ENCODE results near the gene B4GAT1.
"Not testable (repeated sequence)": the region's sequence is repeated elsewhere in the genome, so short reads cannot be mapped to it uniquely, and the experiment has no call there.

Gene B4GAT1

DNA sequence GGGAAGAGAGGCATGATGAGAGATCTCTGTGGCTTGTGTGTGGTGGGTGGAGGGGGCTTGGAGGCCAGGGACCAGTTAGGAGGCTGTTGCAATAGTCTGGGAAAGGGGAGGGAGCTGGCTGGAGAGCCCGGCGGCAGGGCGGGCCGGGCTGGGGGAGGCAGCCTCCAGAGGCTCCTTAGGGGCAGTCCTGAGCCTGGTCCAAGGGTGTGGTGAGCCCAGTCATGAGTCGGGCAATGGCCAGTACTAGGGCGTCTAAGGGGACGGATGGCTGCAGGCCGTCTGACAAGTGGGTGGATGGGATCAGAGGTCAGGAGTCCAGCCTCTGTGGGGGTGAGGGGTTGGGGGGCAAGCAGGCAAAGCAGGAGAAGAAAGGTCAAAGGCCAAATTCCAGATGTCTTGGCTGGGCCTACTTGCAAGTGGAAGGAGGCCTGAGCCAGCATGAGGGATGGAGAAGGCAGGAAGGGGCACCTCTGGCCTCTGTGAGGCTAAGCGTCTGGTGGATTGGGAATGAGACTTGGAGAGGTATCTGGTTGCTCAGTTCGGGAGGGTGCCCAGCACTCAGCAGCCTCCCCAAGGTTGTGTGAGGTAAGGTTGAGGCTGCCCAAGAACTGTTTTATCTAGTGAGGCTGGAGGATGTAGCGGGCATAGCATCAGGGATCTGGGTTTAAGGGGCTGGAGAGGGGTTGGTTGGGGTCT lies 24.5 kb downstream of the B4GAT1 start:
- no peak for DNase-seq (ENCODE audit: low read depth, low spot score)

DNA sequence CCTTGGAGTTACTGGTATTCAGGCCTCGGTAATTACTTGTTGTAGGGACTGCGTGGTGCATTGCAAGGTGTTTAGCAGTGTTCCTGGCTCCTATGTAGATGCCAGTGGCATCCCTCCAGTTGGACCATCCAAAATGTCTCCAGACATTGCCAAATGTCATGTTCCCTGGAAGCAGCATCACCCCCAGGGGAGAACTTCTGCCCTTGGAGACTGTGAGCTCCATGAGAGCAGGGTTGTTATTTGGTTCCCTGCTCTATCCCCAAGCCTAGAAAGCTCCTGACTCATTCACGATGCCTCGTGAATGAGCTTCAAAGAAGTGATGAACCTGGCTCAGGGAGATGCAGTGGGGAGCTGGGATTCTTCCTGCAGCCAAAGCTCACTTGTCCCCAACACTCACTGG lies 25.8 kb downstream of the B4GAT1 start:
- DNase-seq (ENCODE audit: low read depth, low spot score) = no peak

DNA sequence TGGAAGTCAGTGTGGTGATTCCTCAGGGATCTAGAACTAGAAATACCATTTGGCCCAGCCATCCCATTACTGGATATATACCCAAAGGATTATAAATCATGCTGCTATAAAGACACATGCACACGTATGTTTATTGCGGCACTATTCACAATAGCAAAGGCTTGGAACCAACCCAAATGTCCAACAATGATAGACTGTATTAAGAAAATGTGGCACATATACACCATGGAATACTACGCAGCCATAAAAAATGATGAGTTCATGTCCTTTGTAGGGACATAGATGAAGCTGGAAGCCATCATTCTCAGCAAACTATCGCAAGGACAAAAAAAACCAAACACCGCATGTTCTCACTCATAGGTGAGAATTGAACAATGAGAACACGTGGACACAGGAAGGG lies 26.7 kb downstream of the B4GAT1 start:
- not testable (repeated sequence) for DNase-seq (ENCODE audit: low read depth, low spot score)

DNA sequence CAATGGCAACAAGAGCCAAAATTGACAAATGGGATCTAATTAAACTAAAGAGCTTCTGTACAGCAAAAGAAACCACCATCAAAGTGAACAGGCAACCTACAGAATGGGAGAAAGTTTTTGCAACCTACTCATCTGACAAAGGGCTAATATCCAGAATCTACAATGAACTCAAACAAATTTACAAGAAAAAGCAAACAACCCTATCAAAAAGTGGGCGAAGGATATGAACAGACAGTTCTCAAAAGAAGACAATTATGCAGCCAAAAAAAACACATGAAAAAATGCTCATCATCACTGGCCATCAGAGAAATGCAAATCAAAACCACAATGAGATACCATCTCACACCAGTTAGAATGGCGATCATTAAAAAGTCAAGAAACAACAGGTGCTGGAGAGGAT lies 27.1 kb downstream of the B4GAT1 start:
- DNase-seq (ENCODE audit: low read depth, low spot score) = not testable (repeated sequence)

DNA sequence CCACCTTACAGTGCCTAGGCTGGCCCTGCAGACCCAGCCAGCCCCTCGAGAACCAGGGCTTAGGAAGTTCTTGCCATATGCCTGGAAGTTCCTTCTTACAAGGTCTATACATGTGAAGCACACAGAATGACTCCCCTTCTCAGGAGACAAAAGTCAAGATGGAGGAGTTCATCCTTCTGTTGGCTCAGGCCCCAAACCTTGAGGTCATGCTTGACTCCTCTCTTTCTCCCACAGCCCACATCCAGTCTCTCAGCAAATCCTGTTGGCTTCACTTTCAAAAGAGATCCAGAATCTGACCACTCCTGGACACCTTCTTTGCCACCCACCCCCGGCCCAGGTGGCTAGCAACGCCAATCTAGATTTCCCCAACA lies 28.8 kb downstream of the B4GAT1 start:
- no peak for DNase-seq (ENCODE audit: low read depth, low spot score)

DNA sequence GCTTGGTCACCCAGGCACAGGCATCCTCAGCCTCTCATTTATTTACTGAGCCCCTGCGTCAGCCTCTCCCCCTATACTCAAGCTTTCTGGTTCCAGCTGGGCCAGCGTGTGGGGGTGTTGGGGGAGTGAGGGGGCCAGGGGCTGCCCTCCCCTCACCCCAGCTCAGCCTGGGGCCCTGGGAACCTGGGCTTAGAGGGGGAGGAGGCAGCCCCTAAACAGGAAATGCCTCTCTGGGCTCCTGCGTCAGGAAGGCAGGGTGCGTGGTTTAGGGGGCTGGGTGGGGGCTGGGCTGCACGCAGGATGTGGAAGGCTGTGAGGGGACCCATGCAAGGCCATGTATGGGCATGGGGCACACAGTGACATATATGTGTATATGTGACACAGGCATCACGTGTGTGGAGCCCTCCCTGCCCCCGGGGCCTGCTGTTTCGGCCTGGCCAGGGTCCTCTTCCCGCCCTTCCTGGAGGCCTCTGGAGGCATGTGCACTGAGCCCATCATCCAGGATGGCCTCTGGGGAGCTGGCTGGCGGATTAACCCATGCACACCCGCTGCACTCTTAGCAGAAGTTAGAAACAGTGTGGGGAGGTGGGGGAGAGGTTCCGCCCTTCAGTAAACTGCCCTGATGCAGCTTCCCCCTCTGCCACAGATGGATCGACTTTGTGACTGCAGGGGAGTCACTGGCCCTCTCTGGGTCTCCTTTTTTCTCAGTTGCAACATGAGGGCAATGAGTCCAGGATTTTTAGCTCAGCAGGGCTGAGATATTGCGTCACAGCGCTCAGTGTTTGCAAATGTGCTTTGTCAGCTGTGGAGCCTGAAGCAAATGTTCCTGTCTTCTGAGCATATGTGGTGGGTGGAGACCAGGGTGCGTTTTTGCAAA lies 29.5 kb downstream of the B4GAT1 start:
- no peak for DNase-seq (ENCODE audit: low read depth, low spot score)

DNA sequence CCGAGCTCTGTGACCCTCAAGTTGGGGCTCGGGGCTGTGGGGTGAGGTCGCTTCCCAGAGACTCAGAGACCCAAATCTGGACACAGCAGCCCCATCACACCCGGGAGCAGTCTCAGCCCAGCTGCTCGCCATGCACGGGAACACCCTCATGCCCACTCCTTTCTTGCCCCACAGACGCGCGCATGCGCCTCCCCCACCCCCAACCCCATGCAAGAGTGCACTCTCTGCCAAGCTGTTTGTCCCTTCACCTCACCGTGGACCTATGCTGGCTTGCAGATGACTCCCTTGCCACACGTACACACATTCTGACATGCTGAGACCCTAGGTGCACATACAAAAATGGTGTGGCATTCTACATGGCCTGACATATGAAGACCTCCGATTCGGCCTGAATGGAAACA lies 30.1 kb downstream of the B4GAT1 start:
- no peak for DNase-seq (ENCODE audit: low read depth, low spot score)

DNA sequence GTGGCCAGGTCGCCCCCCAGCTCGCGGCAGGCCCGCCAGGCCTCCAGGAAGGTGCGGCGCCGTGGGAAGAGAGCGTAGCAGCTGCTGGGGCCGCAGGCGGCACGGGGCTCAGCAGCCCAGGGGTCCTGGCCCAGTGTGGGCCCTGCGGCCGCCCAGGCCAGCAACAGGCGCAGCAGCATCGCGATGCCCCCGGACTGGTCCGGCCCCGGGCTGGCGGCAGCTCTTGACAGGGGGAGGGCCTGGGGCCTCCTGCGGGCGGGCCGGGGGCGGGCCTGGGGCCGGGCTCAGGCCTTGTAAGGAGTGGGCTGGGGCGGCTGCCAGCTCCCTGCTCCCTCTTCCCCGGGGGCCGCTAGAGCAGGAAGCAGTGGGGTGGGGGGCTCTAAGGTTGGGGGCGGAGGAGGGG lies 30.6 kb downstream of the B4GAT1 start, which contains the start of gene CD248:
Gene CD248, minus strand, starts transcription at position 196 of the 403 bp plus-strand sequence. Its CDS starts 17 bp downstream, at position 179.
- no peak for DNase-seq (ENCODE audit: low read depth, low spot score)

DNA sequence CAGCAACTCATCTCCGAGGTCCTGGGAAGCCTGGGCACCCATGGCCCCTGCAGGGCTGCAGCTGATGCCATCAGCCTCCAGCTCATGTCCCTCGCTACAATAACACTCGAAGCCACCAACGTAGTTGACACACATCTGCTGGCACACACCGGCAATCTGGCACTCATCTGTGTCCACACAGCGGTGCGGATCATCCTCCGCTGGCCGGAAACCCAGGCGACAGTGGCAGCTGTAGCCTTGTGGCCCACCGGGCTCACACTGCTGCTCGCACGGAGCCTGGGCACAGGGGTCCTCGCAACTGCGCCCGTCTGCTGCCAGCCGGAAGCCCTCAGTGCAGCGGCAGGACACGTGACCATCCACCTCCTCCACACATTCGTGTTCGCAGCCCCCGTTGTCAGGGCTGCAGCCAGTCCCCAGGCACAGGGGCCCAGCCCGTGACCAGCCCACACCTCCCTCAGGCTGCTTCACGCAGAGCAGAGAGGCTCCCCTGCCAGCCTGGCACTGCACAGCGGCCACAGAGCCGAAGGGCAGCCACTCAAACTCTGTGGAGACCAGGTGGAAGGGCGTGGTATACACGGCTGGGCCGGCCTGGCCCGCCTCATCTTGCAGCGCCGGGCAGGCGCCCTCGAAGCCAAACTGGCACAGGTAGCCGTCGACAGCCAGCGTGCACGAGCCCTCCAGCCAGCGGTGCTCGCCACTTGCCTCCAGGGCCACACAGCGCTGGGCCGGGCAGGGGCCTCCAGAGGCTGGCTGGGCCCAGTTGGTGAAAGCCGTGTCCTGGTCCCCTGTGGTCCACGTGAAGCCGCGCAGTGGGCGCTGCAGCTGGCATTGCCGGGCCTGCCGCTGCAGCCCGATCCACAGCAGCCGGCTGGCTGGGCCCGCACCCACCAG lies 31.3 kb downstream of the B4GAT1 start:
- no peak for DNase-seq (ENCODE audit: low read depth, low spot score)

DNA sequence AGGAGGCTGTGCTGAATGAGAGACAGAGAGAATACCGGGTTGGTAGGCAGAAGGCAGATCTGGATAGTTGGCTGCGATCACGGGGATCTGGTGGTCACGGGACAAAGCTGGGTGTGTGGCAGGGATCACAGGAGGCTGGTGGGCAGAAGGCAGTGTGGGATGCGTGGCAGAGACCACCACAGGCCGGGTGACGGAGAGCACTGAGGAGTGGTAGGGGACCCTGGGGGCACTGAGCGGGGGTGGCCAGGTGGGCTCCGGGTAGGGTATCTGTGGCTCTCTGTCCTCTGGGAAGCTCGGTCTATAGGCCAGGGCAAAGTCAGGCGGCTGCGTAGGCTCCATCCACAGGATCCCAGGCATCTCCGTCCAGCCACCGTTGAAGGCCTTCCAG lies 31.9 kb downstream of the B4GAT1 start:
- no peak for DNase-seq (ENCODE audit: low read depth, low spot score)

DNA sequence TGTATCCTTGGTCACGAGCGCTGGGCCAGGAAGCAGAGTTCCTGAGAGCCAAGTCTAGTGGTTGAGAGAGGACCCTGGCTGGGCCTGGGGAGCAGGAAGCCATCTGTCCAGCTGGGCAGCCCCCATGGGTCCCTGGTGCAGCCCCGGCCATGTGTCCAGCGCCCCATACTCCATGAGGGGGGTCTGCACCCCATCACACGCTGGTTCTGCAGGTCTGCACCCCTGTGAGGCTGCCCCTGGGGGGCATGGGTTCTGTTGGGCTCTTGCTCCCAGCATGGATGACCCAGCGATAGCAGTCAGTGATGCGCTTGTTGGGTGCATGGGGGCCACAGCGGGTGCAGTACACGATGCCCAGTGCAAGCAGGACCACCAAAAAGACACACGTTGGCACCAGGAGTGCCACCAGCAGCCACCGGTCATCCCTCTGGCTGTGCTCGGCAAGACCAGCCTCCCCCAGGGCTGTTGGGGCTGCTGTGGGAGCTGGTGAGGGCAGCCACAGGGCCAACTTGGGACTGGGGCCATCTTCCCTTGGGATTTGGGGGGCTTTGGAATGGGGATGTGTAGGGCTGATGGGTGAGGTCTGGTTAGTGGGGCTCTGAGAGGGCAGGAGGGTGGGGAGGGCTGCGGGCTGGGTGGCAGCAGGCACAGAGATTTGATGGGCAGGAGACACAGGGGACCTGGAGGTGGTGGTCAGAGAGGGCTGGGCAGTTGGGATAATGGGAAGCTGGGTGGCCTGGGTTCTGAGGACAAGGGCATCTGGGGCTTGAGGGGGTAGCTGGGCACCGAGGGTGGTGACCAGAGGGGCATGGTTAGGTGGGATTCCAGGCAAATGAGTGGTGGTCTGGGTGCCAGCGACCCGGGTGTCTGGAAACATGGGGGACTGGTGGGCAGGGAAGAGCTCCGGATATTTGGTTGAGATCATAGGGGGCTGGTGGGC lies 32.6 kb downstream of the B4GAT1 start:
- no peak for DNase-seq (ENCODE audit: low read depth, low spot score)

DNA sequence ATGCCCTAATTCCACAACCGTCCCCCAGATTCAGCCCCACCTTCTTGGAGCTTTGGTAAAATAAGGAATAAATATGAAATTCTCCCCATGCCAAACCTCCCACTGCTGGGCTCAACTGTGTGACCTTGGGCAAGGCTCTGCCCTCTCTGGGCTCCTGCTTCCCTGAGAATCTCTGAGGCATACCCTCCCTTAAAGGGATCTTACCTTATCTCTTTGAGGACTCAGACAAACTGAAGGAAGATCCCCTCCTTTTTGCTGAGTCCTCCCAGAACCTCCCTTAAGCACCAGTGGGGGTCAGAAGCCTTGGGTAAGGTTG lies 33.3 kb downstream of the B4GAT1 start:
- no peak for DNase-seq (ENCODE audit: low read depth, low spot score)

DNA sequence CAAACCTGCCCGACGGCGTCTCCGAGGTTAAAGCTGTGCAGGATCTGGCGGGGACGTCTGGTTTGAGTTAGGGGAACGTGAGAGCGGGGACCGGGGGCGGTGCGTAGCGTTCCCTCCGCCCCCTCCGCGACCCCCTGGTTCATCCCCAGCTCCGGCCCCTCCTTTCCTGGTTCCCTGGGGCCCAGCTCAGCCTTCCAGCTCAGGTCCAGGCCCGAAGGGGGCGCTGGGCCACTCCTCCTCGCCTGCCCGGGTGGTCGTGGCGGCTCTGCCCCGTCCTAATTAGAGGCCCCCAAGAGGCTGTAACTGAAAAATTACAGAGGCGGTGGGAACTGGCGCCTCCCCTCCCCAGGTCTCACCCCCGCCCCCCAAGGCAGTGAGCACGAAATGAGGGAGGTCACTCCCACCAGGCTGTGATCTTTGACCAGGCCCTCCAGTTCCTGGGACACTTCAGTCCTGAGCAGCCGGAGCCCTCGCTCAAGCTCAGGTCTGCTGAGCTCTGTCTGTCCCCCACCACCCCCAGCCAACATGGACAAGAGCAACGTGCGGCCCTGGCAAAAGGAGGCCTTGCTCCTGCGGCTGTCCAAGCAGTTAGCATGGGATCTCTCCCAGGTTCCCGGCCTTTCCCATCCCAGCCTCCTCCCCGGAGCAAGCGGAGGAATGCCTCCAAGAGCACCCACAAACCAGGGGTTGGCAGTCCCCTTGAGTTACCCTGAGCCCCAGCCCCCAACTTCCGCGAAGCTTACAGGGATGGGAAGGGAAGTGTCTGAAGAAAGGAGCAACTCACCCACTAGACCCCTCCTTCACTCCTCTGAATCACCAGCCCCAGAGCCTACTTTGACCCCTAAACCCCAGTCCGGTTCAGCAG lies 33.9 kb downstream of the B4GAT1 start:
- no peak for DNase-seq (ENCODE audit: low read depth, low spot score)

DNA sequence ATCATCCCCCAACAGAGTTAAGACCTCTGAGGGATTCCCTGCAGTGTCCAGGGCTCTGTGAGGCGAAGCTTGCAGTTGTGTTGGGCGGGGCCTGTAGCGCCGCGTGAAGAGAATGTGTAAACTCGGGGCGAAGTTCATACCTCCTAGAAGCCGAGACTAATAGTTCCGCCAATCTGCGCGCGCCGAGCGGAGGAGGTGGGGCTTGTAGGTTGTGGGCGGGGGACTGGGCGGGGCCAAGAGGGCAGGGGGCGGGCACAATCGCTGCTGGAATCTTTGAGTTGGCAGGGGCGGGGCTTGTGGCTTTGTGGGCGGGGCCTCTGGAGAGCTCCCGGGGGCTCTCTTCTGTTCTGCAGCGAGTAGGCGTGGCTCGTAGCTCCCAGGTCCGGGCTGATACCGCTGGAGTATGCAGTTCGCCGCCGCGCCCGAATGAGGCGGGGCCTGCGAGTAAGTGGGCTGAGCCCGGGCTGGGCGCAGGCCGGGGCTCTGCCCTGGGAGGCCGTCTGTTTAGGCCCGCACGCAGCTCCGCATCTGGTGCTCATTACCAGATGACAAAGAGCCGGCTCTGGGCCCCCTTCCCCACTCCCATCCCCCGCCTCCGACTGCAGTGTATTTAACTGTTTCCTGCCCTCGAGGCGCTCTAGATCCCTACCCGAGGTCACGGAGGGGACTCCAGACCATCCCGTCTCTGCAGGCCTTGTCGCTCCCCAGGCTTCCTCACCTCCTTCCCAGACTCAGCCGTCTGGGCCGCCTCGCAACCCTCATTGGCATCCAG lies 34.7 kb downstream of the B4GAT1 start:
- no peak for DNase-seq (ENCODE audit: low read depth, low spot score)

DNA sequence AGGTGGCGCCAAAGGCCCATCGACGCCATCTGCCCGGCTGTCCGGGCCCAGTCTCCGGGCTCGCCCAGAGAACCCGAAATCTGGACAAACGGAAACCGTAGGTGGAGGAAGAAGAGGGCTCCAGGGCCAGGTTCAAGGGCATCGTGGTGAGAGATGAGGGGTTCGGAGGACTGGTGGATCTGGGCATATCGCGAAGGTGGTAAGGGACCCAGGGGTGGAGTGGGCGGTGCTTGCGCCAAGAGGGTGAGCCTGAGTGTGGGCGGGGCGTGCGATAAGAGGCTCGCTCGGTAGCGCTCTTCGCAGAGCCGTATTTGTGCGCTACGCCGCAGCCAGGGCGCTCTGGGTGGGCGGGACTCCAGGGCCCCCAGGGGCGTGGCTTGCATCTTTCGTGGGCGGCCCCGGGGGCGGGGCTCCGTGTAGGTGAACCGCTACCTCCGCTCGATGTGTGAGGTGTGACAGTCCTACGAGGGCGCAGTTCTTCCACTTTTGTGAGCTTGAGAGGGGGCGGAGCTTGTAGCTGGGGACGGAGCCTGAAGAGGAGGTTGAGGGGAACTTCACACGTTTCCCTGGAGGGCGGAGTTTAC lies 35.4 kb downstream of the B4GAT1 start:
- no peak for DNase-seq (ENCODE audit: low read depth, low spot score)

DNA sequence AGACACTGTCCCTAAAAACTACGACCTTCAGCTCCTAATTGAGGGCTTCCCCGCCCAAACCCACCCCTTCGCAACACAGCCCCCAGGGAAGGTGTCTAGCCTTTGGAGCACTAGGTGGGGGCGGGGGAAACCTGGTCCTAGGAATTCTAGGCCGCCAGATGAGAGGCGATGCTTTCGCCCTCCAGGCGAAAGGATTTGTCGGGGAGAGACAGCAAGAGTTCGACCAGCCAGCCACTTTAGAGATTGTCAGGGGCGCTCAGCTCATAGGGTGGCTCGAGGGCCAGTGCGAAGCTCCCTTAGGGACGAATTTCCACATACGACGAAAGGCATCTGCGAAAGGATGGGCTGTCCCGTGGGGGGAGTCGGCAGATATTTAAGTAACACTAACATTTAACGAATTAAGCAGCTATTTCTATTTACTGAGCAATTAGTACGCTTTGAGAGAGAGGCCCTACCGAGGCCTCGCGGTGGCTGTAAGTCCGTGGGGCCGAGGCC lies 35.9 kb downstream of the B4GAT1 start:
- no peak for DNase-seq (ENCODE audit: low read depth, low spot score)

DNA sequence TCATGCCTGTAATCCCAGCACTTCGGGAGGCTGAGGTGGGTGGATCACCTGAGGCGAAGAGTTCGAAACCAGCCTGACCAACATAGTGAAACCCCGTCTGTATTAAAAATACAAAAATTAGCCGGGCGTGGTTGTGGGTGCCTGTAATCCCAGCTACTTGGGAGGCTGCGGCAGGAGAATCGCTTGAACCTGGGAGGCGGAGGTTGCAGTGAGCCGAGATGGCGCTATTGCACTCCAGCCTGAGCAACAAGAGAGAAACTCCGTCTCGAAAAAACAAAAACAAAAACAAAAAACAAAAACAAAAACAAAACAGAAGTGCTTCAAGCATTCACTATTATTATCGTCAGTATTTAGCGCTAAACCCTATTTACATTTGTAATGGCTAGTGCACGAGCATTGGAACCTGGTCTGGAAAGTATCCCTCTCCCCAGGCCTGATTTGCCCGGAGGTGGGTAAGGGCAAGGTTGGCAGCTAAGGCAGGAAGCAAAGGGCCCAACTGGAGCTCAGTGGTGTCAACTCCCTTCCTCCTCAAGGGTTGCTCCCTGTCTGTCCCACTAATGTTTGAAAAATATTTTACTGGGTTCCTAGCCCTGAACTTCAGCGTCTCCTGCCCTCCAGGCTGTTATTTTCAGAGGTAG lies 36.5 kb downstream of the B4GAT1 start:
- not testable (repeated sequence) for DNase-seq (ENCODE audit: low read depth, low spot score)

DNA sequence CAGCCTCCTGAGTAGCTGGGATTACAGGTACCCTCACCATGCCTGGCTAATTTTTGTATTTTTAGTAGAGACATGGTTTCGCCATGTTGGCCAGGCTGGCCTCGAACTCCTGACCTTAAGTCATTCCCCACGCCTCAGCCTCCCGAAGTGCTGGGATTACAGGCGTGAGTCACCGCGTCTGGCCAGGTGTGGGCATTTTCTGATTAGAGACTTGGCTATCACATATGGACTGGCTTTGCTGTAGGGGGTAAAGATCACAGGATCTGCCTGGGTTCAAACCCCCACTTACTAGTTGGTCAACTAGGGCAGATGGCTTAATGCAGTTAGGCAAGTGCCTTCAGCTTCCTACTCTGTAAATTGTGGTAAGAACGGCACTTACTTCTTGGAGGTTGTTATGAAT lies 37.1 kb downstream of the B4GAT1 start:
- DNase-seq (ENCODE audit: low read depth, low spot score) = no peak

All from iPS DF 19.7 (cell line).